Measurements from ENCODE around the gene FRAS1. TPM values are rescaled to one million over a fixed set of nuclear protein-coding genes. Genes with fewer than 3 reads are reported as not detected.

Gene FRAS1
- total RNA-seq, 2 donors from 2014 or later: 6.4 to 11.0 TPM

GRCh38 chr4:78129383-78130108, 72.4 kb downstream of the FRAS1 start:
- WGBS: 100% methylated on average over 1 of the region's 1 CpG
- Histone ChIP-seq H3K4me1 (replicated peaks) (no peaks in the 10 kb centered on the region), H3K9me3 (no peaks in the 10 kb centered on the region), H3K4me3 (no peak overlapping the region), H3K27me3 (replicated peaks; ENCODE audit: insufficient read depth) (no peaks in the 10 kb centered on the region), H3K27ac (no peak overlapping the region), H3K36me3 (no peaks in the 10 kb centered on the region)
- TF ChIP-seq CTCF (IDR thresholded peaks at IDR 0.05): no peak
- no peak for TF ChIP-seq POLR2A (IDR thresholded peaks at IDR 0.05)
- TF ChIP-seq POLR2AphosphoS5 (IDR thresholded peaks at IDR 0.05): no peak
- DNase-seq (ENCODE audit: low spot score): no peak
- intact Hi-C loops (cut with DNase I): no loop called here

GRCh38 chr4:78131403-78131802, 74.3 kb downstream of the FRAS1 start:
- no peak overlapping the region for H3K27ac ChIP-seq
- H3K9me3 ChIP-seq: no peaks in the 10 kb centered on the region
- intact Hi-C loops (cut with DNase I): no loop called here
- 11% methylated on average over 3 of the region's 3 CpGs for WGBS
- no peaks in the 10 kb centered on the region for H3K4me1 ChIP-seq (replicated peaks)
- H3K27me3 ChIP-seq (replicated peaks; ENCODE audit: insufficient read depth): no peaks in the 10 kb centered on the region
- TF ChIP-seq POLR2AphosphoS5 (IDR thresholded peaks at IDR 0.05): no peak
- no peak for TF ChIP-seq CTCF (IDR thresholded peaks at IDR 0.05)
- TF ChIP-seq POLR2A (IDR thresholded peaks at IDR 0.05): no peak
- DNase-seq (ENCODE audit: low spot score): peak; percentile 12
- no peak overlapping the region for H3K4me3 ChIP-seq
- no peaks in the 10 kb centered on the region for H3K36me3 ChIP-seq

GRCh38 chr4:78136109-78137081, 79.3 kb downstream of the FRAS1 start:
- no peak for TF ChIP-seq POLR2A (IDR thresholded peaks at IDR 0.05)
- no peak for TF ChIP-seq POLR2AphosphoS5 (IDR thresholded peaks at IDR 0.05)
- TF ChIP-seq CTCF (IDR thresholded peaks at IDR 0.05): no peak
- intact Hi-C loops (cut with DNase I): no loop called here
- Histone ChIP-seq H3K4me3 (no peak overlapping the region), H3K4me1 (replicated peaks) (no peaks in the 10 kb centered on the region), H3K27me3 (replicated peaks; ENCODE audit: insufficient read depth) (no peaks in the 10 kb centered on the region), H3K9me3 (no peaks in the 10 kb centered on the region), H3K36me3 (no peaks in the 10 kb centered on the region), H3K27ac (no peak overlapping the region)
- WGBS: 86% methylated on average over 8 of the region's 8 CpGs
- no peak for DNase-seq (ENCODE audit: low spot score)

- no peak overlapping the region for H3K4me3 ChIP-seq
- H3K4me1 ChIP-seq (replicated peaks): no peaks in the 10 kb centered on the region
- no peak overlapping the region for H3K27ac ChIP-seq
- no peaks in the 10 kb centered on the region for H3K27me3 ChIP-seq (replicated peaks; ENCODE audit: insufficient read depth)
- H3K36me3 ChIP-seq: no peaks in the 10 kb centered on the region
- WGBS: 90% methylated on average over 1 of the region's 1 CpG
- no peaks in the 10 kb centered on the region for H3K9me3 ChIP-seq
- no peak for DNase-seq (ENCODE audit: low spot score)
- TF ChIP-seq POLR2AphosphoS5 (IDR thresholded peaks at IDR 0.05): no peak
- no peak for TF ChIP-seq POLR2A (IDR thresholded peaks at IDR 0.05)
- no peak for TF ChIP-seq CTCF (IDR thresholded peaks at IDR 0.05)
- intact Hi-C loops (cut with DNase I): no loop called here
These were observed 80.4 kb downstream of the FRAS1 start for GRCh38 chr4:78137532-78137931.

Measured in prostate gland (tissue), 2 donors.